Caco-2 (cell line): ENCODE data around the gene BUD13. TPM values are rescaled to one million over a fixed set of nuclear protein-coding genes. Genes with fewer than 3 reads are reported as not detected.
A peak's percentile ranks its signal among the peaks of the same experiment; 100 is the strongest.
"Not testable (repeated sequence)": the region's sequence is repeated elsewhere in the genome, so short reads cannot be mapped to it uniquely, and the experiment has no call there.

Experiments used
- BruUV-seq: library from RNA; stranded (reverse); fragments of 400-500 nt; replicated peaks from 2 replicates; lab custom pipeline; 2021; lab: Mats Ljungman, UMichigan
- CTCF ChIA-PET: fragments of 300-600 bp; sonication (Branson Sonifier 250); formaldehyde crosslinking; loops from one replicate; lab custom pipeline; 2022; ENCODE audit warnings: antibody characterized with exemption; lab: Charles Lee
- POLR2A ChIA-PET: fragments of 300-600 bp; sonication (Branson Sonifier 250); formaldehyde crosslinking; loops from one replicate; lab custom pipeline; 2022; ENCODE audit warnings: antibody characterized with exemption; lab: Charles Lee
- DNase-seq, 2 experiments: peaks; one replicate each; pipeline versions ENCODE4 v3.0.0 to v3.0.0-alpha.2; 2020 to 2022
- H3K27me3 ChIP-seq: replicated peaks from 2 replicates; pipeline ENCODE4 v1.6.0; 2011; ENCODE audit warnings: low read length; ENCODE audit not compliant: control insufficient read depth, insufficient read depth
- H3K36me3 ChIP-seq: 2 replicates; pipeline ENCODE4 v1.5.1; 2011; ENCODE audit warnings: low read length; ENCODE audit not compliant: control insufficient read depth, insufficient read depth
- H3K4me1 ChIP-seq: fragments of 250-450 bp; sonication (Bioruptor Pico); 2 replicates; pipeline ENCODE4 v1.5.1; 2020; ENCODE audit warnings: mild to moderate bottlenecking
- H3K4me3 ChIP-seq: 2 replicates; pipeline ENCODE4 v1.5.1; 2011; ENCODE audit warnings: low read depth, mild to moderate bottlenecking, control low read depth, low read length
- H3K9me3 ChIP-seq: fragments of 250-450 bp; sonication (Bioruptor Pico); 2 replicates; pipeline ENCODE4 v1.5.1; 2020; ENCODE audit warnings: mild to moderate bottlenecking, moderate library complexity
- H3K27ac Mint-ChIP-seq: one replicate; pipeline ENCODE4 v1.8.0; 2022; ENCODE audit warnings: mixed read lengths; ENCODE audit not compliant: unreplicated experiment
- H3K27me3 Mint-ChIP-seq: one replicate; pipeline ENCODE4 v1.8.0; 2022; ENCODE audit warnings: mixed read lengths; ENCODE audit not compliant: insufficient read depth, unreplicated experiment
- H3K36me3 Mint-ChIP-seq: one replicate; pipeline ENCODE4 v1.8.0; 2022; ENCODE audit warnings: mild to moderate bottlenecking, mixed read lengths; ENCODE audit not compliant: insufficient read depth, unreplicated experiment
- H3K4me1 Mint-ChIP-seq: one replicate; pipeline ENCODE4 v1.8.0; 2022; ENCODE audit warnings: low read depth, mixed read lengths; ENCODE audit not compliant: unreplicated experiment
- H3K4me3 Mint-ChIP-seq: one replicate; pipeline ENCODE4 v1.8.0; 2022; ENCODE audit warnings: mild to moderate bottlenecking, moderate library complexity, mixed read lengths; ENCODE audit not compliant: unreplicated experiment
- H3K9me3 Mint-ChIP-seq: one replicate; pipeline ENCODE4 v1.8.0; 2022; ENCODE audit warnings: mixed read lengths; ENCODE audit not compliant: unreplicated experiment
- intact Hi-C: fragments of 100-400 bp; cut with micrococcal nuclease; formaldehyde crosslinking; loops from one replicate; pipeline ENCODE4 v1.10.0; 2022; ENCODE audit not compliant: unreplicated experiment
- total RNA-seq: library from RNA; stranded (reverse); gene quantifications from 2 replicates; pipeline ENCODE4 v1.2.3, GENCODE V29; 2022
- TF ChIP-seq, protein P1 (sequence below), 2 experiments: fragments of 200-600 bp in 1 of 2; IDR thresholded peaks; 1 replicate in 1 of 2; 2 replicates in 1 of 2; pipeline versions ENCODE4 v1.5.1 to v1.8.0; 2011 to 2022; ENCODE audit warnings: antibody characterized with exemption in 1 of 2, control low read depth in 1 of 2, inconsistent platforms in 1 of 2, low read depth in 1 of 2, low read length in 1 of 2, mild to moderate bottlenecking in 1 of 2, moderate library complexity in 1 of 2; ENCODE audit not compliant: insufficient read depth in 1 of 2, severe bottlenecking in 1 of 2, unreplicated experiment in 1 of 2

Gene BUD13
- total RNA-seq, 1 experiment from 2014 or later, result 42.6 TPM

DNA sequence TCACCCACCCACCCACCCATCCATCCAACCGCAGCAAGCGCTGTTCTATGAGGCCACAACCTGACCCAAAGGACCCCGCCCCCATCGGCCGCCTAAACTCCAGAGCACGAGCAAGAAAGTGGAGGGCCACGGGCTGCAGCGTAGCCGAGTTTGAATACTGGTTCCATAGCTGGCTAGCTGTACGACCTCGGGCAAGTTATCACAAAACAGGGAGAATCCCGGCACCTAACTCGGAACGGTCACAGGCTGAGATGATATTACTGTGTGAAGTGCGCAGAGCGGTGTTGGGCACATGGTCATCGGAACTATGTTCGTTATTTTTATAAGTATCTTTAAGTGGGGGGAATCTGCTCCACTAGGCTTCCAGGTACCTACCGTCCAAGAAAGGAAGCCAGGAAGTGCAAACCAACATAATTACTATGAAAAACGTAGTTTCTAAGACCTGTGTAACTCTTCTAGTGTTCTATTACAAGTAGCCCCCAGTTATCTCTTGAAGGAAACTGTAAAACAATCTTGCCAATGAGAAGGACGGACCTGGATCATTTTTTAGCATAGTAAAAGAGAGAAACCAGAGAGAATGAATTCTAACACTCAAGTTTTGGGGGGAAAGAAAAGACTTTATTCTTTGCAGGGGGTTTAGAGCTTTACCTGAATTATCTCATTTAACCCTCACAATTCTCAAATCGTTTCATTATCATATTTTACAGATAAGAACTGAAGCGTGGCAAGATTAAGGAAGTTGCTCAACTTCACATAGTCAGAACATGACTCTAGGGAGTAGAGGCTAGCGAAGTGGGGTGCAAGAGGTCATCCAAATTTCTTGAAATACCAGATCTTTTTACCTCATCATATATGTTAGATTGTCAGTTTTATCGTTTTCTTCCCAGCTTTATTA, 663 bp upstream of the BUD13 start:
- Mint-ChIP-seq H3K36me3 (peaks cover 86% of the 10 kb centered on the region), H3K4me3 (peak overlapping the region; percentile 99)
- no peak for DNase-seq

DNA sequence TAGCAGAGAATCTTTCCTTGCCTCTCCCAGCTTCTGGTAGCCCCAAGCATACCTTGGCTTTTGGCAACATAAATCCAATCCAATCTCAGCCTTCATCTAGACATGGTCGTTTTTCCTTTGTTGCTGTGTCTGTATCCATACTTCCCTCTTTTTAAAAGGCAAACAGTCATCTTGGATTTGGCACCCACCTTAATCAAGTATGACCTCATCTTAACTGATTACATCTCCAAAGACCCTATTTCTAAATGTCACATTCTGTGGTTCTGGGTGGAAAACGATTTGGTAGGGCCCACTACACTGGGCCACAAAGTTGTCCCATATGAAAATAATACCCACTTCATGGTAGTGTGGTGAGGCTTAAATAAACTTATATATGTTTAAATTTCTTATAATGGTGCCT, 852 bp downstream of the BUD13 start:
- ChIA-PET POLR2A (interaction anchor here (1.5 kb wide), 1 partner anchor 22 kb away, joined by 3 read pairs; no protein-coding TSS in a partner anchor), CTCF (interaction anchor here (0.9 kb wide), 1 partner anchor 30 kb away, joined by 3 read pairs; no protein-coding TSS in a partner anchor)
- no peaks in the 10 kb centered on the region for H3K9me3 ChIP-seq
- Mint-ChIP-seq H3K27ac (peak overlapping the region; percentile 98), H3K36me3 (peaks cover 80% of the 10 kb centered on the region), H3K9me3 (no peaks in the 10 kb centered on the region), H3K4me3 (peak overlapping the region; percentile 99), H3K4me1 (peaks cover 34% of the 10 kb centered on the region), H3K27me3 (no peaks in the 10 kb centered on the region)
- TSS peak; percentile 65 for BruUV-seq
- DNase-seq, result no peak
- H3K27me3 ChIP-seq, result no peaks in the 10 kb centered on the region
- H3K36me3 ChIP-seq, result peaks cover 8% of the 10 kb centered on the region; the same call in 1 of the 2 replicates
- peaks cover 26% of the 10 kb centered on the region for H3K4me1 ChIP-seq
- peak overlapping the region; percentile 93 for H3K4me3 ChIP-seq
- TF ChIP-seq, protein P1, sequence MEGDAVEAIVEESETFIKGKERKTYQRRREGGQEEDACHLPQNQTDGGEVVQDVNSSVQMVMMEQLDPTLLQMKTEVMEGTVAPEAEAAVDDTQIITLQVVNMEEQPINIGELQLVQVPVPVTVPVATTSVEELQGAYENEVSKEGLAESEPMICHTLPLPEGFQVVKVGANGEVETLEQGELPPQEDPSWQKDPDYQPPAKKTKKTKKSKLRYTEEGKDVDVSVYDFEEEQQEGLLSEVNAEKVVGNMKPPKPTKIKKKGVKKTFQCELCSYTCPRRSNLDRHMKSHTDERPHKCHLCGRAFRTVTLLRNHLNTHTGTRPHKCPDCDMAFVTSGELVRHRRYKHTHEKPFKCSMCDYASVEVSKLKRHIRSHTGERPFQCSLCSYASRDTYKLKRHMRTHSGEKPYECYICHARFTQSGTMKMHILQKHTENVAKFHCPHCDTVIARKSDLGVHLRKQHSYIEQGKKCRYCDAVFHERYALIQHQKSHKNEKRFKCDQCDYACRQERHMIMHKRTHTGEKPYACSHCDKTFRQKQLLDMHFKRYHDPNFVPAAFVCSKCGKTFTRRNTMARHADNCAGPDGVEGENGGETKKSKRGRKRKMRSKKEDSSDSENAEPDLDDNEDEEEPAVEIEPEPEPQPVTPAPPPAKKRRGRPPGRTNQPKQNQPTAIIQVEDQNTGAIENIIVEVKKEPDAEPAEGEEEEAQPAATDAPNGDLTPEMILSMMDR (IDR thresholded peaks at IDR 0.05; ENCODE audit: insufficient read depth in 1 of 2, low read depth in 1 of 2, low read length in 1 of 2, severe bottlenecking in 1 of 2, unreplicated experiment in 1 of 2), result no peak
- intact Hi-C loops, result loop anchor here (2.0 kb wide), 1 partner anchor 103 kb away; no protein-coding TSS in a partner anchor

More for the DNA sequence above, 663 bp upstream of the BUD13 start:
- intact Hi-C loops, result loop anchor here (1.0 to 2.0 kb wide), 7 partner anchors 15 to 333 kb away; partner anchors contain the start of genes APOA1, APOC3 and ZPR1
- Histone ChIP-seq H3K36me3 (peaks cover 11% of the 10 kb centered on the region), H3K4me3 (peak overlapping the region; percentile 93), H3K27me3 (no peaks in the 10 kb centered on the region), H3K4me1 (peaks cover 26% of the 10 kb centered on the region), H3K9me3 (no peaks in the 10 kb centered on the region)
- H3K27me3 Mint-ChIP-seq, result no peaks in the 10 kb centered on the region
- ChIA-PET CTCF (interaction anchor here (1.0 to 1.6 kb wide), 4 partner anchors 52 to 405 kb away, joined by 3 to 15 read pairs (median 3); partner anchors contain the start of genes APOA1, APOC3 and SIDT2), POLR2A (interaction anchor here (0.6 to 1.0 kb wide), 3 partner anchors 40 to 371 kb away, joined by 3 to 5 read pairs (median 3); partner anchors contain the start of gene PAFAH1B2)
- H3K4me1 Mint-ChIP-seq, result peaks cover 43% of the 10 kb centered on the region
- no peaks in the 10 kb centered on the region for H3K9me3 Mint-ChIP-seq
- TSS peak; percentile 95 for BruUV-seq
- peak overlapping the region; percentile 98 for H3K27ac Mint-ChIP-seq
- TF ChIP-seq, protein P1 (IDR thresholded peaks at IDR 0.05; ENCODE audit: insufficient read depth in 1 of 2, low read depth in 1 of 2, low read length in 1 of 2, severe bottlenecking in 1 of 2, unreplicated experiment in 1 of 2), result no peak

DNA sequence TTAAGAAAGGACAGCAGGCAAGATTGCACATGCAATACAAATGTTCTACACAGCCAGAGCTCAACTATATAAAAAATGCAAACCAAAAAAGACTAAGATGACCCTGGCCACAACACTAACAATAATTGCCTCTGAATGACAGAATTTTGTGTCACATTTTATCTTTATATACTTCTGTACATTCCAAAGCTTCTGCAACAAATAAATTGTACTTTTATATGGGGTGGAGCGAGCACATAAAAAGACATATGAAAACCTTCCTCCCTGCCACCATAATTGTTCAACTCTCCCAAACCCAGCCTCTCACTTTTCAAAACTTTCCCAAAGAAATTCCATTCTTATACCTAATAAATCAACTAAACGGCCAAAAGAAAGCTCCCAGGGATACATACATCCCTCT, 10.7 kb downstream of the BUD13 start:
- Histone ChIP-seq H3K9me3 (no peaks in the 10 kb centered on the region), H3K27me3 (no peaks in the 10 kb centered on the region), H3K4me3 (no peak overlapping the region), H3K36me3 (peaks cover 1% of the 10 kb centered on the region; the same call in 1 of the 2 replicates), H3K4me1 (no peaks in the 10 kb centered on the region)
- H3K4me3 Mint-ChIP-seq, result no peak overlapping the region
- peaks cover 63% of the 10 kb centered on the region for H3K36me3 Mint-ChIP-seq
- TF ChIP-seq, protein P1 (IDR thresholded peaks at IDR 0.05; ENCODE audit: insufficient read depth in 1 of 2, low read depth in 1 of 2, low read length in 1 of 2, severe bottlenecking in 1 of 2, unreplicated experiment in 1 of 2), result no peak
- CTCF ChIA-PET, result no interaction called here
- H3K27me3 Mint-ChIP-seq, result no peaks in the 10 kb centered on the region
- POLR2A ChIA-PET, result no interaction called here
- no TSS peak for BruUV-seq
- peaks cover 6% of the 10 kb centered on the region for H3K4me1 Mint-ChIP-seq
- intact Hi-C loops, result no loop called here
- DNase-seq, result no peak
- H3K27ac Mint-ChIP-seq, result no peak overlapping the region
- no peaks in the 10 kb centered on the region for H3K9me3 Mint-ChIP-seq

DNA sequence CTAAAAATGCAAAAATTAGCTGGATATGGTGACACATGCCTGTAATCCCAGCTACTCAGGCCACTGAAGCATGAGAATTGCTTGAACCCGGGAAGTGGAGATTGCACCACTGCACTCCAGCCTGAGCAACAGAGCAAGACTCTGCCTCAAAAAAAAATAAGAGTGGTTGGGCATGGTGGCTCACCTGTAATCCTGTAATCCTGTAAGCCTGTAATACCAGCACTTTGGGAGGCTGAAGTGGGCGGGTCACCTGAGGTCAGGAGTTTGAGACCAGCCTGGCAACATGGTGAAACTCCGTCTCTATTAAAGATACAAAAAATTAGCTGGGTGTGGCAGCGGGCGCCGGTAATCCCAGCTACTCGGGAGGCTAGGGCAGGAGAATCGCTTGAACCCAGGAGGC, 16.7 kb downstream of the BUD13 start:
- H3K4me3 Mint-ChIP-seq, H3K4me1 Mint-ChIP-seq, intact Hi-C loops, BruUV-seq, H3K36me3 ChIP-seq, POLR2A ChIA-PET, H3K4me3 ChIP-seq, H3K27me3 Mint-ChIP-seq, H3K4me1 ChIP-seq, H3K27me3 ChIP-seq, H3K9me3 ChIP-seq, DNase-seq, H3K9me3 Mint-ChIP-seq, H3K27ac Mint-ChIP-seq: not testable (repeated sequence)
- H3K36me3 Mint-ChIP-seq, result peaks cover 63% of the 10 kb centered on the region
- CTCF ChIA-PET, result interaction anchor here (2.5 kb wide), 1 partner anchor 13 kb away, joined by 6 read pairs; no protein-coding TSS in a partner anchor
